NCI-H526 treated with DMSO at 0.1 percent for 48 hours (cell line): ENCODE measurements around the gene PYGB.

Source experiments
- DNase-seq: peaks from one replicate; lab custom pipeline; 2025; lab: John Stamatoyannopoulos, UW

The PYGB gene

DNA sequence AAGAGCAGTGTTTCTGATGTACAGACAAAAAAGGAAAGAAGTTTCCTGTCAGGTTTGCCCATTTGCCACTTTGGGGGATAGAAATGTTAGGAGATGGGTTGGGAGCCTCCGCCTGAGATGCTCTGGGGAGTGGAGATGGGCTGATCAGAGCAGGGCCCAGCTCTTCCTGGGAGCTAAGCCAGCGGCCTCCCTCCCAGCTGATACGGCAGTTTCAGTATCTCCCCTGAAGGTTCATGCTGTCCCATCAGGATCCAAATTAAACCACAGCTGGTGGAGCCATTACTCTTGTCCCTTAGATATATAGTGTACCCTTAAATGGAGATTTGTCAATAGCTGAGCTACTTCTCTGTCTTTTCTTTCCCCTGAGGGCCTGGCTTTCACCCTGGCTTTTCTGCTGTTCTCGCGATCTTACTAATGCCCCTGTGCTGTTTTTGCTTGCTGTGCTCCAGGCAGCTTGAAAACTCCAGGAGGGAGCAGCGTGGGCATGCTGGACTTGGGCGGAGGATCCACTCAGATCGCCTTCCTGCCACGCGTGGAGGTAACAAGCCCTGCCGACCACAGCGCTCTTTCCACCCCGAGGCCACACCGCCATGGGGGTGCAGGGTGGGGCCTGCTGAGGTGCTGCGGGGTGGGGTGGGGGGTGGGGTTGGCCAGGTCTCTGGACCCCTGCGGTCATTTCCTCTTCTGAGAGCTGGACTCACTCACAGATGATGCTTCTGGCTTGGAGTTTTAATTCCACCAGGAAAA lies 31.5 kb upstream of the PYGB start:
- no peak for DNase-seq

DNA sequence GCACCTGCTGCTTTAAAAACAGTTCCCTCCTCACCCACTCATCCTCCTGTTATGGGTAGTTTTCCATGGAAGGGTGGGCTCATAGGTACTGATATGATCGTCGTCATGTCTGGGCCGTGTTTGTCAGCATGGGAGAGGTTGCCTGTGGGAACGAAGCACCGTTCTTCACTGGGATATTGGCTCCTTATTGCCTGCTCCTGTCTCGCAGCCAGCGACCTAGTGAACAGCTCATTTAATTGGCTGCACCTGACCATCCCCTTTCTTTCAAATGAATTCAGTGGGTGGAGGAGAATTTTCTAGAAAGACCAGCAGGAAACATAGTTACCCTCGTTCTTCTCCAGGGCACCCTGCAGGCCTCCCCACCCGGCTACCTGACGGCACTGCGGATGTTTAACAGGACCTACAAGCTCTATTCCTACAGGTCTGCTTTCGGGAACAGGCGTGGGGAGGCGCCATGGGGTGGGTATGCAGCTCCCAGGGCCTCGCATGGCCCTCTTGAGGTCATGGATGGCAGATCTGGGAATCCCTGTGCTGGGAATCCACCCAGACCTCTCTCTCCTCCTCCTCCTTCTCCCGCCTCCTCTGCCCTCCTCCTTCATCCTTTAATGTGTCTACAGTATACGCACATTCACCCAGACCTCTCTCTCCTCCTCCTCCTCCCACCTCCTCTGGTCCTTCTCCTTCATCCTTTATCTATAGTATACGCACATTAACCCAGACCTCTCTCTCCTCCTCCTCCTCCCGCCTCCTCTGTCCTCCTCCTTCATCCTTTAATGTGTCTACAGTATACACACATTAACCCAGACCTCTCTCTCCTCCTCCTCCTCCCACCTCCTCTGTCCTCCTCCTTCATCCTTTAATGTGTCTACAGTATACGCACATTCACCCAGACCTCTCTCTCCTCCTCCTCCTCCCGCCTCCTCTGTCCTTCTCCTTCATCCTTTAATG lies 30.4 kb upstream of the PYGB start:
- no peak for DNase-seq

DNA sequence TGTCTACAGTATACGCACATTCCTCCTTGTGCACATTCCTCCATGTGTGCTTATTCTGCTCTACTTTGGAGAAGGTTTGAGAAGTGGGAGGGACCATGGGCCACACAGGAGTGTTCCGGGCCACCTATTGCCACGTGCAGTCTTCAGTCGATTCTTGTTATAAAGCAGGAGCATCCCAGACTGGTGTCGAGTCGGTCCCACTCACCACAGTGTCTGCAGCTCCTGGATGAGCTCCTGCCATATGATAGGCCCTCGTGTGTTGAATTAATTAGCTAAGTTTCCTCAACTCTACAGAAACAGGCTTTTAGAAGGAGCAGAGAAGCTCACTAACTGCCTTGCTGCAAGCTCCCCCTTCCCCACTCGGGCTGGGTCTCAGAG lies 29.8 kb upstream of the PYGB start:
- no peak for DNase-seq

DNA sequence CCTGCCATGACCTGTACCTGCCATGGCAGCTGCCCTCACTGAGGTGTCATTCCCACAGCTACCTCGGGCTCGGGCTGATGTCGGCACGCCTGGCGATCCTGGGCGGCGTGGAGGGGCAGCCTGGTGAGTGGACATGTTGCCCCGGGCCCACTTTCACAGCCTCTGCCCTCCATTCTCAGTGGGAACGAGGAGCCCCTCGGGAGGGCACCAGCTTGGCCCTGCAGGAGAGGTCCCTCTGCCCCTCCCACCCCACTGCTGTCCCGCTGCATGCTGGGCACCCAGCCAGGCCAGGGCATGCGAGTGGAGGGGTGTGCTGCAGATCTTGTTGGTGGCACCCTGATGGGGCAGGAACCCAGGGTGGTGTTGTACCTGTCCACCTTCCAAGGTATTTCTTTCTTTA lies 29.4 kb upstream of the PYGB start:
- DNase-seq: no peak

DNA sequence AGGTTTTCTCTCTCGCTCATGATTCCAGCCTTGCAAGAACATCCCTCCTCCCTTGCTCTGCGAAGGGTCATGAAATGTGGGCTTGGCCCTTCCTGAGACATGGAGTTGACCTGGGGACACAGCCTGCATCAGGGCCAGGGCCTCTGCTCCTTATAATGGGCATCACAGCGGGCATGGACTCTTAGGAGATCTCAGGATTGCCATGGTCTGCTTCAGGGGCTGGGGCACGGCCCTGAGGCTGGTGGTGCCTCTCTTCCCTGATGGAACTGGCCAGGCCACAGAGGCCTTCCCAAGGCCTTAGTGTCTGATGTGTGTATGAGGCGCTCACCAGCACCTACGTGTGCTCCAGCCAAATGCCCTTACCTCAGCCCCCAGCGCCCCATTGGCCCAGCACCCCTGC lies 28.5 kb upstream of the PYGB start:
- no peak for DNase-seq

DNA sequence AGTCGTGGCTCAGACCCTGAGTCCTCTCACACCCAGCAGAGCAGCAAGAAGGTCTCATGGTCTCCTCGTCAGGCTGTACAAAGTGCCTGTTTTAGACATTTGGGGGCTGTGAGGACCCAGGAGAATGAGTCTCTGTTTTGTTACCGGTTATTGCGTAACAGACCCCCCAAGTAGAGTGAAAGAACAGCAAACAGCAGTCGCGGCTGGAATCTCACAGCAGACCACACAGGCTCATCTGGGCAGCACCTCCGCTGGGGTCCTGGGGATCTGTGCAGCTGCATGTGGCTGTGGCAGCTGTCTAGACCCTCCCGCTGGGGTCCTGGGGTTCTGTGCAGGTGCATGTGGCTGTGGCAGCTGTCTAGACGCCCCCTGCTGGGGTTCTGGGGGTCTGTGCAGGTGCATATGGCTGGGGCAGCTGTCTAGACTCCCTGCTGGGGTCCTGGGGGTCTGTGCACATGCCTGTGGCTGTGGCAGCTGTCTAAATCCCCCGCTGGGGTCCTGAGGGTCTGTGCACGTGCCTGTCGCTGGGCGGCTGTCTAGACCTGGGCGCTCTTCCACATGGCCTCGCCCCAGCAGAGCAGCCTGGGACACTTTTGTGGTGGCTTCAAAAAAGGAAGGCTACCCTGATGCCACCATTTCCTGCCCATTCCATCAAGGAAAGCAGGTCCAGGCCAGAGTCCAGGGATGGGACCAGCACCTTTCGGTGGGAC lies 27.7 kb upstream of the PYGB start:
- DNase-seq: no peak

DNA sequence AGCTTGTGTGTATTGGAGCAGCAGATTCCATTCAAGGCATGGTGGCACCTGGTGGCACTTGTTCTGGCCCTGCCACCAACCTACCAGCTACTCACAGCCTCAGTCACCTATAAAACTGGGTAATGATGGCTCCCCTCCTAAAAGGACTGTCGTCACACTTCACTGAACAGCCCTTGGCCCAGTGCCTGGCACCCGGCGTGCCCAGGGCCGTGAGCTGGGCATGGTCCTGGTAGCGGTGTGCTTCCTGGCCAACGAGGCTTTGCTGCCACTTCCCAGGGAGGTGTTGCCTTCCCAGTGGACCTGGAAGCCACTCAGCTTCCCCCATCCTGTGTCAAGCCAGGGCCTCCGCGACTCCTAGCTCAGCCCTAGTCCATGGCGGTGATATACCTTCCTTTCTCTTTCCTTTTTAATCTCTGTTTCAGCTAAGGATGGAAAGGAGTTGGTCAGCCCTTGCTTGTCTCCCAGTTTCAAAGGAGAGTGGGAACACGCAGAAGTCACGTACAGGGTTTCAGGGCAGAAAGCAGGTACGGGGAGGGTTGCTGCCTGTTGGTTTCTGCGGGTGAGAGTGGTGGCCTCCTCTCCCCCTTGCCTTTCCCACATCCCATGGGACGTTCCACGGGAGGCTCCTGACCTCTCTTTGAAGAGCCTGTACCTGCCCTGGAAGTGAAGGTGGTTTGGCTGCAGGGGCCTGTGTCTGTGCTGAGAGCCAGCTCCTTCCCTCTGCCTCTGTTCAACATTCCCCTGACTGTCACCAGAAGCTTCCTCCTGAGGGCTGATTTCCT lies 26.9 kb upstream of the PYGB start:
- no peak for DNase-seq

DNA sequence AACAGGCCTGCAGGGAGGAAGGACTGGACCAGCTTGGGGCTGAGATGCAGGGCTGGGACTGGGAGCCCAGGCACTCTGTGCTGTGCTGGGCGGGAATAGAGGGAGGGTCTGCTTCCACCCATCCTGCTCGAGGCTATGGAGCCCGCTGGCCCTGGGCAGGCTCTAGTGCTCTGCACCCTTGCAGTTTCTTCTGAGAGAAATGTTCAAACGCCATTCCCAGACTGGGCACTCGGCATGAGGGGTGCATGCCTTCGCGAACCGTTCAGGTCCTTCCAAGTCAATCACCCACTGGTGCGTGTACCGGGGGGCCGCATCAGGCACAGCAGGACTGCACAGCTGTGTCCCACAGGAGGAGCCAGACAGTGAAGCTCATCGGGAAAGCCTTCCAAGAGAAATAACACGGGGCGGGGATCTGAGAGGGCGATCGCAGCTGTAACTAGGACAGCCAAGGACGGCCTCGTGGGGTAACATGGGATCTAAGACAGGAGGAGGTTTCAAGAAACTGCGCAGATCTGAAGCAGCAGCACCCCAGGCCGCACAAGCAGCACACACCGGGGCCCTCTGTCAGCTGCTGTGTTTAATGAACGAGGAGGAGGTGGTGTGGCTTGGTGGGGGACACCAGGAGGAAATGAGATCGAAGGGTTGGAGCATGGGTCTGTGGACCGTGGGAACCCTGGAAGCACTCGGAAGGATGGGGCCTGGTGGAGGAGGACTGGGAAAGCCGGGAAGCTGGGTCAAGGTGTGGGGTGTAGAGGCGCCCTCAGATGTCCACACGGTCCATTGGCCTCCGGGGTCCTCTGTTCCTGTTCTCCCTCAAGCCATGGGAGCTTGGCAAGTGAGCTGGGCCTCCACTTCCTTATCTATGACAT lies 26.1 kb upstream of the PYGB start:
- DNase-seq: no peak

DNA sequence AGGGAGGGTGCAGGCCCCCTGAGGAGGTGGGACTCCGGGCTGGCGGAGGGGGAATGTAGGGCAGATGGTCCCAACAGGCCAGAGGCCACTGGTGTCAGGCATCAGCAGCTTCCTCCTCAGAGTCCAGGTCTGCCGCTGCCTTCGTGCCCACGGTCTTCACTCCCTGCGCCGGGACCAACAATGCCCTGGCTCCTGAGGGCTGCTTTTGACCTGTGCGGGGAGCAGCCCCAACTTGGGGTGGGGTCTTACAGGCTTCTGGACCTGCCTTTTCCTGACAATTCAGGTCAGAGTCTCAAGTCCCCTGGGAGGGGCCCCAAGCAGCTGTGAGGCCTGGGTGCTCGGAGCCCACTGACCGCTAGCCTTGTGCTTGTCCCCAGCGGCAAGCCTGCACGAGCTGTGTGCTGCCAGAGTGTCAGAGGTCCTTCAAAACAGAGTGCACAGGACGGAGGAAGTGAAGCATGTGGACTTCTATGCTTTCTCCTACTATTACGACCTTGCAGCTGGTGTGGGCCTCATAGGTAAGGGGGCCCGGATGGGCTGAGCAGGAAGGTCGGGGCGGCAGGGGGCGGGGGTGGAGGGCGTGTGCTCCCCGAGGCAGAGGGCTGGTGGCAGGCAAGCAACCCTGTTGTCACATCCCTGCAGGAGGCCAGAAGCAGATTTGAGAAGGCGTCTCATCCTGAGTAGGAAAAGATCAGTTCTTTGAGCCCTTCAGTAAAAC lies 25.3 kb upstream of the PYGB start:
- no peak for DNase-seq

DNA sequence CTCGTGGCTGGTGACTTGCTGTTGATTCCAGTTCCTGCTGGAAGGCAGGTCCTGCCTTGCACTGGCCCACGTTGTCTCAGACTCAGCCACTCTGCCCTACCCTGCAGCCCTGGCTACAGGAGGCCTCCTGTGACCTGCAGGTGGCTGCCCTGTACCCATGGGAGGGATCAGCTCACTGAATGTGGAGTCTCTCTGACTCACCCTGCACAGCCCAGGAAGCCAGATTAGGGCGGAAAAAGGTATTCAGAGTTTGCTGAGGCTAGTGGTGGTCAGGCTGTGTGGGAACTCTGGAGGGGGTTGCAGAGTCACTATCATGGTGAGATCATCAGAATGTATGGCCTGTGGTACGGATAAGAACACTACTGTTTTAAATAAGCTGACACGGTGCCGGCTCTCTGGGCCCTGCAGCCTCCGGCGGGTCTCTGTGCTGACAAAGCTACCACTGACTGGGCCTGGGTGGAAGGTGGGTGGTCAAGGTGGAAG lies 24.7 kb upstream of the PYGB start:
- DNase-seq: no peak

DNA sequence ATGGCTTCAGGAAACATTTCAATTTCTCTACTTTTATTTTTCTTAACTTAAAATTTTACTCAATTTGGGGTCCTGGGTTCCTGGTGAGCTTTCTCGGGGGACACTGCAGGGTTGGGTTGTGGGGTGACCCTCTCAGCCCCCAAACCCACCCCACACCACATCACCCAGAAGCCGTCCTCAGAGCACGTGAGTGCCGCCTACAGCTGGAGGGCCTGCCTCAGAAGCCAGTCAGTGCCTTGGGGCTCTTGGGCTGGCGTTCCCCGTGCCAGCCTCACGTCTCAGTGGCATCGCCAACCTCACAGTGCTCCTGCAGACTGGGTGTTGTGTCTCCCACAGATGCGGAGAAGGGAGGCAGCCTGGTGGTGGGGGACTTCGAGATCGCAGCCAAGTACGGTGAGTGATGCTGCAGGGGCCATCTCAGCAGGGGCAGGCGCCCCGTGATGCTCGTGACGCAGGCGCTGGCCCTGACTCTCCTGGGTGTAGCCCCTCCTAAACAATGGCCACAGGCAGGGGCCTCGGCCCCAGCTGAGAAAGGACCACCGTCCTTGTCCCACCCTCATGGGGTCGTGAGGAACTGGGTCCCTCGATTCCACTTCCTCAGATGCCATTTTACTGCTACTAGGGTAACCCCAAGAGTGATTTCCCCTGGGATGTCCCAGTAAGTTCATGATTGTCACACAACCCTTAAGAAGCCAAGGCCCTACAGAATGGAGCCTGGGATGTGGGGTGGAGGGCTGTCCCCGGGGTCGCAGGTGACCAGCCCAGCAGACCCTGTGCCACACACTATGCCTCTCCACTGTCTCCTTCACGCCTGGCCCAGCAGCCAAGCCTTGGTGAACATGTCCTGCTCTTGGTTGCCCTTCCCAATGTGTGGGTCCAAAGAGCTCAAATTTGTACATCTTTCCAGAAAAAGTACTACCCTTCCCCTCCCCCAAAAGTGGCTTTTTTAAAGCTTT lies 23.8 kb upstream of the PYGB start:
- no peak for DNase-seq

DNA sequence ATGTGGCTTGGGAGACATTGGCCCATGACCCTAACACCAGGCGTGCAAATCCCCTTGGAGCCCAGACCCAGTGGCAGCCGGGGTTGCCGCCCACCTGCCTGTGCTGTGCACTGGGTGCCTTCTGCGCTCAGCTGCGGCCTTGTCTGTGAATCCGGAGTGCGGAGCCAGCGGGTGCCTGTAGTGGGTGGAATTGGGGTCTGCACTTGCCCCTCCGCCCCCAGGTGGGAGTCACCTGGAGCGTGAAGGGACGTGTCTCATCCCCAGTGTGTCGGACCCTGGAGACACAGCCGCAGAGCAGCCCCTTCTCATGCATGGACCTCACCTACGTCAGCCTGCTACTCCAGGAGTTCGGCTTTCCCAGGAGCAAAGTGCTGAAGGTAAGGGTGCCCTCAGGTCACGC lies 22.9 kb upstream of the PYGB start:
- DNase-seq: no peak

DNA sequence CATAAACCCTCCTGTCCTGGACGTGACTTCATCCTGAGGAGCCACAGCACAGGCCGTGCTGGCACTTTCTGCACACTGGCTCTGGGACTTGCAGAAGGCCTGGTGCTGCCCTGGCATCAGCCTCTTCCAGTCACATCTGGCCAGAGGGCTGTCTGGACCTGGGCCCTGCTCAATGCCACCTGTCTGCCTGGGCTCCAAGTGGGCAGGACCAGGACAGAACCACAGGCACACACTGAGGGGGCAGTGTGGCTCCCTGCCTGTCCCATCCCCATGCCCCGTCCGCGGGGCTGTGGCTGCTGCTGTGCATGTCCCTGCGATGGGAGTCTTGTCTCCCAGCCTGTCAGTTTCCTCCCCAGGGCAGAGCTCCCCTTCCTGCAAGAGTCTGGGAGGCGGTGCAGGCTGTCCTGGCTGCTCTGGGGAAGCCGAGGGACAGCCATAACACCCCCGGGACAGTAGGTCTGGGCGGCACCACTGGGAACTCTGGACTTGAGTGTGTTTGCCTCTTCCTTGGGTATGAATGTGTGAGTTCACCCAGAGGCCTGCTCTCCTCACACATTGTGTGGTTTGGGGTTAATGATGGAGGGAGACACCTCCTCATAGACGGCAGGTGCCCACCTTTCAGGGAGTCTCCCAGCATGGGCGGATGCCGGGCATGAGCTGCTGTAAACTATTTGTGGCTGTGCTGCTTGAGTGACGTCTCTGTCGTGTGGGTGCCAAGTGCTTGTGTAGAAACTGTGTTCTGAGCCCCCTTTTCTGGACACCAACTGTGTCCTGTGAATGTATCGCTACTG lies 22.0 kb upstream of the PYGB start:
- no peak for DNase-seq

DNA sequence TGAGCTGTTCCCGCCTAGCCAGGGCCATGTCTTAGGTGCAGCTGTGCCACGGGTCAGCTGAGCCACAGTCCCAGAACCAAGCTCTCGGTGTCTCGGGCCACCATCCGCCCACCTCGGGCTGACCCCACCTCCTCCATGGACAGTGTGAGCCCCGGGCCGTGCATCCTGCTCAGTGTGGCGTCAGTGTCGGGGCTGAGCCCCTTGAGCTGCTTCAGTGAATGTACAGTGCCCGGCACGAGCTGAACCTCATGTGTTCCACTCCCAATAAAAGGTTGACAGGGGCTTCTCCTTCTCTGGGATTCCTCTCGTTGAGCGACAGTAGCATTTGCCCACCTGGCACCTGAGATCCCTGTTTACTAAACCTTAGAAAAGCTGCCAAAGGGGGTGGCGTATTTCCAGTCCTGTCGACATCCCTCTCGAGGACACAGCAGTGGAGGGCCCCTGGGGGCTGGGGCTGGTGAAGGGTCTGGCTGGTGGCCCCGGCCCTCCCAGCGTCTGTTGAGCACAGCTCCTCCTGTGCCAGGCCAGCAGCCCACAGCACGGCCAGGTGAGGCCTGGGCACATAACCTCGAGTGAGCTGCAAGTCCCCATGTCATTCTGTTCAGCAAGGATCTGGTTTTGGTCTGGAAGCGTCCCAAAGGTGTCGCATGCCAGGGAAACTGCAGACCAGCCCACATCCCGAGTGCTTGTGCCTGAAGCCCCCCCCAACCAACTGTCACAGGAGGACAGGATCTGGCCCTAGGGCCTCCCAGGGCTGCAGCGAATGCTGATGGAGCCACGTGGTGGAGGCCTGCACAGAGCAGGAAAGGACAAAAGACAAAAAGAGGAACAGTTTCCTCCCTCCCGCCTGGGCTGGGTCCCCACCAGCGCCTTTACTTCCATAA lies 21.2 kb upstream of the PYGB start:
- DNase-seq: no peak

DNA sequence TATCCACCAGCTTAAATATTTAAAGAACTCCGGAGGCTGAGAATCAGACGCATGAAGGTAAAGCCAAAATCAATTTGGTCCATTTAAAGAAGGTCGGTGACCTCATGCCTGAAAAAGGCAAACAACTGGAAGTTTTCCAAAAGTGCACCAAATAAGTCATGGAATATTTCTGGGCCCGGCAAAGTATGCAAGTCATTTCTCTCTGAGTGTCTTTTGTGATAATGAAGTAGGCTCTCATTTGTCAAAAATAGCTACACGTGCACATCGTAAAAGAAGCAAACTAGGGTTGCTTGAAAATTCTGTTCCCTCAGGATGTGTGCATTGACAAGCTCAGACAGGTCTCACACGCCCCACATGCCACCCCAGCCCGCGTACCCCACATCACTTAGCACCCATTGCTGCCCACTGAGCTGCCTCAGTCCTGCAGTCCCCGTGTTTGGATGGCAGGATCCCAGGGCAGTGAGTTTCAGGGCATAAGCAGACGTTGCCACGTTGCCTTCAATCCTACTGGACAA lies 20.5 kb upstream of the PYGB start:
- no peak for DNase-seq

DNA sequence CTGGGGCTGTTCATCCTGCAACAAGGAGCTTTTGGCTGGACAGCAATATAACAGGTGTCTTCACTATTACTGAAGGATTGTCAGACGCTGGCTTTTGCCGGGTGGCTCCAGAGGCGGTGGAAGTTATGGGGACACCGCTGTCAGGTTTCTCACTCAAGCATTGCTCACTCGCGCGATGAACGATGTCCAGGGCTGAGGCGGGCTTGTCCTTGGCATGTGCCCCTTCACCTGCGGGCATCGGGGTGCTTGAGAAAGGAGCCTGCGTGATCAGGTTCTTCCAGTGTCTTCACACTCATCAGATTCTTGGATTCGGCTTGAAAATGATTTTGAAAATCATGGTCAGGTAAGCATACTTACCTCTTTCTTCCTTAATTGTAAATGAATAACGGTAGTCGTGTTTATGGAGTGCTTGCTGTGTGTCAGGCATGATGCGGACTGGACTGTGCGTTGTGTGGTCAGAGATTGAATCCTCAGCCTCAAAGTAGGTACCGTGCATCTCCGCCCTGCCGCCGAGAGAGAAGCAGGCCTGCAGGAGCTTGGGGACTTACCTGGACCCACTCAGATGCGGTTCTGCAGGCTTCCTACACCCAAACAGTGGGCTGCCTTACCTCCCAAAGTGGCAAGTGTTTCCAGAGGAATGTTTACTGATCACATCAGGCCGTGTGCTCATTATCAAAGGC lies 18.3 kb upstream of the PYGB start:
- DNase-seq: no peak
